K562 (cell line): Measurements from ENCODE around the gene SLC22A23. TPM values are rescaled to one million over a fixed set of nuclear protein-coding genes. Genes with fewer than 3 reads are reported as not detected.
A peak's percentile ranks its signal among the peaks of the same experiment; 100 is the strongest.

ENCODE experiments used
- ATAC-seq: fragments of 200-7000 bp; cut with Tn5 transposase; 3 replicates; pipeline ENCODE4 v1.9.1; 2020; ENCODE audit warnings: moderate library complexity
- BruUV-seq: library from RNA; stranded (reverse); fragments of 400-500 nt; replicated peaks from 2 replicates; lab custom pipeline; 2021; lab: Mats Ljungman, UMichigan
- CTCF ChIA-PET: fragments of 300-600 bp; formaldehyde crosslinking; extraction: SDS; loops from one replicate; lab custom pipeline; 2021; ENCODE audit warnings: low intra/inter-chr PET ratio; lab: Yijun Ruan, JAX
- POLR2A ChIA-PET: fragments of 300-600, 350-650 bp; sonication (Branson Sonifier 250); formaldehyde crosslinking; extraction: SDS; loops from one replicate; lab custom pipeline; 2021; ENCODE audit warnings: antibody characterized with exemption, inconsistent platforms; lab: Yijun Ruan, JAX
- DNase-seq, 4 experiments: peaks; one replicate each; pipeline versions ENCODE4 v3.0.0 to v3.0.0-alpha.2; 2011 to 2018; ENCODE audit warnings: low spot score in 3 of 4, mixed read lengths in 3 of 4; ENCODE audit errors: extremely low read depth in 1 of 4
- FAIRE-seq: peaks from 2 replicates; lab custom pipeline; 2011; peaks lifted over from hg19 to GRCh38; lab: Jason Lieb, UNC
- H2AFZ ChIP-seq: 2 replicates; pipeline ENCODE4 v1.6.0; 2011; ENCODE audit warnings: low read depth, low read length, control low read depth, inconsistent platforms
- H3K27ac ChIP-seq: fragments of 200-600 bp; 3 replicates; pipeline ENCODE4 v1.8.0; 2011; ENCODE audit warnings: low read depth, mild to moderate bottlenecking, control low read depth, inconsistent platforms, low read length, moderate library complexity, mixed read lengths; ENCODE audit errors: extremely low read depth
- H3K27me3 ChIP-seq, 2 experiments: fragments of 300-600 bp in 1 of 2; 2 replicates in 1 of 2; 3 replicates in 1 of 2; pipeline versions ENCODE4 v1.6.0 to v1.8.0; 2011; ENCODE audit warnings: inconsistent platforms in 2 of 2, low read length in 2 of 2, mild to moderate bottlenecking in 1 of 2, mixed read lengths in 1 of 2, moderate library complexity in 1 of 2; ENCODE audit not compliant: control insufficient read depth in 2 of 2, insufficient read depth in 2 of 2
- H3K36me3 ChIP-seq: fragments of 300-600 bp; 3 replicates; pipeline ENCODE4 v1.8.0; 2011; ENCODE audit warnings: mild to moderate bottlenecking, low read length, inconsistent platforms; ENCODE audit not compliant: control insufficient read depth, insufficient read depth
- H3K4me1 ChIP-seq, 2 experiments: fragments of 200-600 bp in 1 of 2; replicated peaks in 1 of 2; 2 replicates in 1 of 2; 3 replicates in 1 of 2; pipeline versions ENCODE4 v1.5.1 to v1.8.0; 2011; ENCODE audit warnings: inconsistent platforms in 2 of 2, low read length in 2 of 2, mild to moderate bottlenecking in 1 of 2, mixed read lengths in 1 of 2, moderate library complexity in 1 of 2; ENCODE audit not compliant: control insufficient read depth in 2 of 2, insufficient read depth in 2 of 2
- H3K4me2 ChIP-seq: 2 replicates; pipeline ENCODE4 v1.6.1; 2011; ENCODE audit warnings: low read length, control low read depth, inconsistent platforms, mixed read lengths; ENCODE audit not compliant: insufficient read depth
- H3K4me3 ChIP-seq: fragments of 200-600 bp; sonication (generic), shearing (Covaris generic); 2 replicates; pipeline ENCODE4 v1.5.1; 2016; ENCODE audit warnings: control low read depth, inconsistent platforms
- H3K79me2 ChIP-seq: fragments of 200-600 bp; 3 replicates; pipeline ENCODE4 v1.8.0; 2011; ENCODE audit warnings: low read length, inconsistent platforms; ENCODE audit not compliant: control insufficient read depth, insufficient read depth
- H3K9ac ChIP-seq, 2 experiments: 2 replicates each; pipeline versions ENCODE4 v1.6.0 to v1.6.1; 2011; ENCODE audit warnings: low read depth in 2 of 2, low read length in 2 of 2, control low read depth in 1 of 2, inconsistent platforms in 1 of 2, mild to moderate bottlenecking in 1 of 2, mixed read lengths in 1 of 2; ENCODE audit not compliant: insufficient read depth in 1 of 2
- H3K9me1 ChIP-seq: one replicate; pipeline ENCODE4 v1.6.0; 2011; ENCODE audit warnings: inconsistent platforms, mild to moderate bottlenecking, low read length, moderate library complexity; ENCODE audit not compliant: control insufficient read depth, insufficient read depth
- H3K9me3 ChIP-seq: replicated peaks from 2 replicates; pipeline ENCODE4 v1.5.1; 2011; ENCODE audit warnings: low read depth, low read length, inconsistent platforms; ENCODE audit not compliant: control insufficient read depth, insufficient read depth
- H4K20me1 ChIP-seq: replicated peaks from 2 replicates; pipeline ENCODE4 v1.6.1; 2011; ENCODE audit warnings: low read length, inconsistent platforms, mixed read lengths; ENCODE audit not compliant: control insufficient read depth, insufficient read depth
- ESRRA ChIP-seq: fragments of 450-650 bp; IDR thresholded peaks from 2 replicates; pipeline ENCODE4 v1.6.1; 2014; ENCODE audit warnings: low read depth, mild to moderate bottlenecking, moderate library complexity, borderline replicate concordance
- POLR2G ChIP-seq: fragments of 200-400 bp; formaldehyde crosslinking; IDR thresholded peaks from 2 replicates; pipeline ENCODE4 v1.6.1; 2017; ENCODE audit warnings: low read depth, mild to moderate bottlenecking, antibody characterized with exemption, low read length, moderate library complexity
- TBP ChIP-seq: optimal IDR thresholded peaks from 2 replicates; pipeline ENCODE3; 2011; ENCODE audit warnings: low read depth, low read length, improper control_type of control experiment
- ZEB2 ChIP-seq: fragments of 450-650 bp; IDR thresholded peaks from 2 replicates; pipeline ENCODE4 v1.6.1; 2016
- WGBS: fragments of 100-300 bp; shearing (Covaris generic); methylation state at CpG from one replicate; pipeline ENCODE4 v1.1.6; 2016; ENCODE audit warnings: low coverage, mixed read lengths; ENCODE audit not compliant: insufficient coverage; ENCODE audit errors: missing lambda C conversion rate; 5-methylcytosine and 5-hydroxymethylcytosine counted together
- in situ Hi-C: fragments of 300-500 bp; cut with MboI; formaldehyde crosslinking; loops from 4 replicates; pipeline ENCODE4 v1.15.0; 2018; ENCODE audit warnings: inconsistent platforms, mixed read lengths
- intact Hi-C: fragments of 100-400 bp; cut with micrococcal nuclease; formaldehyde crosslinking; loops from 2 replicates; pipeline ENCODE4 v1.14.2; 2022
- polyA plus RNA-seq, 8 experiments: library from polyadenylated mRNA; depleted of rRNA in 4 of 8; stranded (reverse) in 5 of 8; unstranded in 3 of 8; fragments of >200 nt; fragmentation: Nextera tagmentation in 2 of 8; fragmentation: Illumina TruSeq in 1 of 8; extraction: Ambion mirVana in 2 of 8; extraction: Trizol in 1 of 8; gene quantifications; 2 replicates each; pipeline versions ENCODE4 v1.2.1 to v1.2.3, GENCODE V29; 2011 to 2014; ENCODE audit warnings: inconsistent platforms in 1 of 8, missing spikeins in 1 of 8
- total RNA-seq, 7 experiments: library from RNA; depleted of rRNA in 6 of 7; stranded (reverse); fragments of >200 nt in 6 of 7; fragmentation: Illumina TruSeq in 2 of 7; extraction: Trizol in 2 of 7; gene quantifications; 2 replicates each; pipeline versions ENCODE4 v1.2.1 to v1.2.3, GENCODE V29; 2011 to 2021; ENCODE audit warnings: low replicate concordance in 1 of 7
- TF ChIP-seq, protein P1 (sequence below): fragments of 450-650 bp; IDR thresholded peaks from 2 replicates; pipeline ENCODE4 v1.6.1; 2016

Gene SLC22A23
- total and polyA plus RNA-seq, 9 of the 15 experiments (the other 6 are each of a cell fraction or from before 2014, with no cell fraction given): 0.30 to 8.7 (median 2.5) TPM

DNA sequence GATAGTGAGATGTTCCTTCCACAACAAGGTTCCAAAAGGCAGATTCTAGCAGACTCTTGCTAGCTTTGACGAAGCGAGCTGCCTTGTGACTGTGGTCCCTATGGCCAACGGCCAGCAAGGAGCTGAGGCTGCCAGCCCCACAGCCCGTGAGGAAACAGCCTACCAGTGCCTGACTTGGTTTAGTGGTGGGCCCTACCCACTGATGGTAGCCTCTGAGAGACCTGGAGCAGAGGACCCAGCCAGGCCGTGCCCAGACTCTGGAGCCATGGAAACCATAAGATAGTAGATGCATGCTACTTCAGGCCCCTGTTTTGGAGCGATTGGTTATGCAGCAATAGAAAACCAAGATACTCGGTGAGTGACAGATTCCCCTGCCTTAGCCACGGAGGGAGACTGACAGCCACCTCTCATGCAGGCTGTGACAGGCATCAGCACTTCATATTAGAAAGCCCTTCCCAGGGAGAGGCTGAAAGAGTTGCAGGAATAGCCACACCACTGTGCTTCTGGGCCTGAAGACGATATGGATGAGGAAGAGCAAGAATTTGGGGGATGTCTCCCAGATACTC is 178.9 kb downstream of the SLC22A23 start:
- ATAC-seq (no peak), FAIRE-seq (no peak), DNase-seq (no peak)
- peaks cover 5% of the 10 kb centered on the region; the same call in 2 of the 3 replicates for H3K36me3 ChIP-seq
- no TSS peak for BruUV-seq
- no peaks in the 10 kb centered on the region; the same call in 1 of the 2 replicates for H4K20me1 ChIP-seq
- H3K4me2 ChIP-seq: no peak overlapping the region
- WGBS: 52% methylated on average over 9 of the region's 9 CpGs
- POLR2A ChIA-PET: no interaction called here
- H2AFZ ChIP-seq: no peak overlapping the region
- no peak overlapping the region for H3K4me3 ChIP-seq
- no peaks in the 10 kb centered on the region for H3K9me1 ChIP-seq
- H3K9ac ChIP-seq: no peak overlapping the region
- peaks cover 0 to 13% of the 10 kb centered on the region in 2 experiments; a peak in 3 of 5 replicates for H3K4me1 ChIP-seq
- H3K79me2 ChIP-seq: no peaks in the 10 kb centered on the region
- H3K27ac ChIP-seq: no peak overlapping the region
- no peaks in the 10 kb centered on the region for H3K9me3 ChIP-seq
- in situ Hi-C loops (loop anchor here (10.0 kb wide), 1 partner anchor 737 kb away; no protein-coding TSS in a partner anchor), intact Hi-C loops (loop anchor here (2.0 kb wide), 1 partner anchor 233 kb away; no protein-coding TSS in a partner anchor)
- no peaks in the 10 kb centered on the region for H3K27me3 ChIP-seq
- TF ChIP-seq, protein P1, sequence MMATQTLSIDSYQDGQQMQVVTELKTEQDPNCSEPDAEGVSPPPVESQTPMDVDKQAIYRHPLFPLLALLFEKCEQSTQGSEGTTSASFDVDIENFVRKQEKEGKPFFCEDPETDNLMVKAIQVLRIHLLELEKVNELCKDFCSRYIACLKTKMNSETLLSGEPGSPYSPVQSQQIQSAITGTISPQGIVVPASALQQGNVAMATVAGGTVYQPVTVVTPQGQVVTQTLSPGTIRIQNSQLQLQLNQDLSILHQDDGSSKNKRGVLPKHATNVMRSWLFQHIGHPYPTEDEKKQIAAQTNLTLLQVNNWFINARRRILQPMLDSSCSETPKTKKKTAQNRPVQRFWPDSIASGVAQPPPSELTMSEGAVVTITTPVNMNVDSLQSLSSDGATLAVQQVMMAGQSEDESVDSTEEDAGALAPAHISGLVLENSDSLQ: peak; percentile 45; the same call in 1 of the 2 replicates
- no peak for TF ChIP-seq ESRRA
- CTCF ChIA-PET: interaction anchor here (1.0 to 3.1 kb wide), 3 partner anchors 179 to 464 kb away, joined by 3 to 53 read pairs (median 8); partner anchors contain the start of gene SLC22A23

DNA sequence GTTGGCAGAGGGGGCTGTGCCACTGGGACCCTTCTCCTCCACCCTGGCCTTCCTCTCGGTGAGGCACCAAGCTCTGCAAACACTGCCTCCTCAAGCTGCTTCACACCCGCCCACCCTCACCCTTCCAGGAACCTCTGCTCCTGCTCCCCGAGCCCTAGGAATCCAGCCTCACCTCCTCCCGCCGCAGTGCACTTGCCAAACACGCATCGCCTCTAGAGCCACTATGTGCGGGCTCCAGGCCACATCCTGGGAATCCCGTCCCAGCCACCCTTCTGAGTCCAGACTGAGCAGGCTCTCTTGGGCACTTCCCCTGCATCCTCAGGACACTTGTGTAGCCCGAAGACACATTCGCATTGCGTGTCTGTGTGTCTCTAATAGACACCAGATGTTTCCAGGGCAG is 179.6 kb downstream of the SLC22A23 start:
- no TSS peak for BruUV-seq
- WGBS: 77% methylated on average over 12 of the region's 12 CpGs
- no peak for DNase-seq

More for the DNA sequence above, 179.6 kb downstream of the SLC22A23 start:
- H2AFZ ChIP-seq: no peak overlapping the region
- intact Hi-C loops (no loop called here), in situ Hi-C loops (loop anchor here (10.0 kb wide), 1 partner anchor 738 kb away; no protein-coding TSS in a partner anchor)
- no peaks in the 10 kb centered on the region for H3K9me1 ChIP-seq
- ChIA-PET CTCF (interaction anchor here (3.1 kb wide), 1 partner anchor 455 kb away, joined by 53 read pairs; no protein-coding TSS in a partner anchor), POLR2A (interaction anchor here (1.1 kb wide), 1 partner anchor 12 kb away, joined by 3 read pairs; no protein-coding TSS in a partner anchor)
- H3K9me3 ChIP-seq: no peaks in the 10 kb centered on the region
- H3K4me2 ChIP-seq: no peak overlapping the region
- no peak overlapping the region for H3K9ac ChIP-seq
- H3K27ac ChIP-seq: no peak overlapping the region
- no peak for ATAC-seq
- H3K4me1 ChIP-seq: peaks cover 0 to 15% of the 10 kb centered on the region in 2 experiments; a peak in 3 of 5 replicates
- H3K36me3 ChIP-seq: peaks cover 11% of the 10 kb centered on the region
- TF ChIP-seq TBP (no peak), ZEB2 (no peak), POLR2G (peak; percentile 56)
- H3K27me3 ChIP-seq: no peaks in the 10 kb centered on the region
- no peak for FAIRE-seq
- H4K20me1 ChIP-seq: no peaks in the 10 kb centered on the region; the same call in 1 of the 2 replicates
- H3K4me3 ChIP-seq: no peak overlapping the region
- no peaks in the 10 kb centered on the region for H3K79me2 ChIP-seq
